Measurements from ENCODE around the gene AREL1.

GRCh38 chr14:74653386-74654138 is 59.3 kb downstream of the AREL1 start:
- no peak for TF ChIP-seq FOXK2 (IDR thresholded peaks at IDR 0.05)
- no peak for TF ChIP-seq ZNF384 (IDR thresholded peaks at IDR 0.05)
- no peak for TF ChIP-seq BHLHE40 (IDR thresholded peaks at IDR 0.05; ENCODE audit: borderline replicate concordance)

All from HEK293T (cell line).